Hematopoietic multipotent progenitor cell treated with erythropoietin and hydrocortisone succinate and interleukin-3 and kit ligand, for 4 days (in vitro differentiated cells): Measurements from ENCODE around the gene SLC29A3.

ENCODE experiments used
- DNase-seq: peaks from one replicate; pipeline ENCODE4 v3.0.0-alpha.2; 2015

Gene SLC29A3

DNA sequence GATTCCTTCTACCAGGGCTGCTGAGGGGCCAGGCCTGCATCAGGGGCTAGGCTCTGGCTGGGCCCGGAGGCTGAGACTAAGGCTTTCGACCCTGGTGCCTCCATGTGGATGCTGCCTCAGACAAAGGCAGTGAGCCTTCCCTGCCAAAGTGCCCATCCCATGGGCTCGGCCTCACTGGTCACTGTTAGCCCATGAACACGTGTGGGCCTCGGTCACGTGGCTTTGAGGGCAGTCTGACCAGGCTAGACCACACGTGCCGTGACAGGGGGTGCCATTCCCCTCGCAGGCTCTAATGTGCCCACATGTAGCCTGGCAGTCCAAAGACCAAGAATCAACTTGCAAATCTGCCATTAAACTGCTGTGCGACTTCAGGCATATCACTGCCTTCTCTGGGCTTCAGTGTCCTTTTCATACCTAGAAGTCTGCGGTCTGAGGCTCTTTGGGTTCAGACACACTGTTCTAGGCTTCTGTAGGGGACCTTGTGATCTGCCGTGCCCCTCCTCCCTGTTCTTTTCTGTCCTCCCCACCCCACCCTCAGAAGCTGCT is 17.6 kb upstream of the SLC29A3 start:
- DNase-seq, result no peak

DNA sequence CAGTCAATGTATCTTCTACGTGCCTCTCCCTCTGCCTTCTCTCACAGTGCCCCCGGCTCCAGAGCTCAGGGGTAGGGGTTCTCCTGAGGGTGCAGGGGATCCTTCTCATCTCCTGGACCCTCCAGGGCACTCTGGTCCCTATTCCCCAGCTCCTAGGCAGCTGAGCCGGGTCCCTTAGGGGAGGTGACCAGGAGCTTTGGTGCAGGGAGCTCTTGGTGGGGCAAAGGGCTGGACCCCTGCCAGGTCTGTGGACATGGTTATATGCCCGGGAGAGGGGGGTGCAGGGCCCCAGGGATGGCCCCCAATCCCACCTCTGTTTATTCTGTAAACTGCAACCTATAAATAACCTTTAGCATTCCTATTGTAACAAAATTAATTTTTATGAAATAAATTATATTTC is 16.6 kb upstream of the SLC29A3 start:
- DNase-seq, result no peak

DNA sequence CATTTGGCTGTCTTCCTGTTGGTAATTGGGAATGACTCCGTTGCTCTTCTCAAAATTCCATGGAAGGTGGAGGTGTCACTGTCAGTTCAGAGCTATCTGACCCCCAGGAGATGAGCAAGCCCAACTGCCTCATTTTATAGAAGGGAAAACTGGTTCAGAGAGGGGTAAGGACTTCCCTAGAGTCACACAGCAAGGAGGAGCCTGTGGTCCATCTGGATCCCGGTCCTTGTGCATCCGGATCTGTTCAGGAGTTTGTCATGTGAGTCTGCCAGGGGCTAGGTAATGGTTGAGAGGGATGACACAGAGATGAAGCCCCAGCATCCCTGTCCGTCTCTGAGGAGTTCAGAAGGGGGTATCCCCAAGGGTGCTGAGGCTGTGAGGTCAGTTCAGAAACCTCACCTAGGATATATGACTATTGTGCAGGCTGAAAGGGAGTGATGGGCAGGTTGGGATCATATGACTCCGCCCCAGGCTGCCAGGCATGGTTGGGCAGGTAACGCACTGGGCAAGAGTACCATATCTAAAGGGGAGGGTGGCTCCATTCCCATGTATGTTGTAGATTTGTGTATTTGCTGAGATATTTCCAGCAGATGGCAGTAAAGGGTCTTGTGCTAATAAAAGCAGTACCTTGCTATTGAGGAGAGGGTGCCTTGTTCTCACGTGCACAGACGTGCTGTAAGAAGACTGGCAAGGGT is 16.0 kb upstream of the SLC29A3 start:
- DNase-seq, result peak; percentile 88

- DNase-seq, result peak; percentile 28
Observed at GRCh38 chr10:71303569-71303907, 15.5 kb upstream of the SLC29A3 start.

- no peak for DNase-seq
Observed at GRCh38 chr10:71304914-71305313, 14.1 kb upstream of the SLC29A3 start.

DNA sequence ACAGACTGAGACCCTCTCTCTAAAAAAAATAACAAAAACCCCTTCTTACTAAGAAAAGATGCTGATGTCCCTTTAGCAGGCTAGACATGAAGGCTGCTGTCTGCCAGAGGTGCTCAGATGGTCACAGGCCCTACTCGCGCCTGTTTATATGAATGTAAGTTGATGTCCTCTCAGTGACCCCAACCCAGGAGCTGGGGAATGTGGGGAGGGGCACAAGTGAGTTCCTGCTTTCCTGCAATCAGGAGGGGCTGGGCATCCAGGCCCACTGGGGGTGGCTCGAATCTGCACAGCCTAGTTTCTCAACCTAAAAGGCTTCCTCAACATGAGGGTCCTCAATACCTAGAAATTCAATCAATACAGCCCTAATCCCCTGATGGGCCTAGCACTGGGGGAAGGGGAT is 12.1 kb upstream of the SLC29A3 start:
- no peak for DNase-seq

- DNase-seq, result no peak
Observed at GRCh38 chr10:71307469-71308085, 11.5 kb upstream of the SLC29A3 start.

GRCh38 chr10:71308244-71308643 is 10.8 kb upstream of the SLC29A3 start:
- DNase-seq, result no peak

DNA sequence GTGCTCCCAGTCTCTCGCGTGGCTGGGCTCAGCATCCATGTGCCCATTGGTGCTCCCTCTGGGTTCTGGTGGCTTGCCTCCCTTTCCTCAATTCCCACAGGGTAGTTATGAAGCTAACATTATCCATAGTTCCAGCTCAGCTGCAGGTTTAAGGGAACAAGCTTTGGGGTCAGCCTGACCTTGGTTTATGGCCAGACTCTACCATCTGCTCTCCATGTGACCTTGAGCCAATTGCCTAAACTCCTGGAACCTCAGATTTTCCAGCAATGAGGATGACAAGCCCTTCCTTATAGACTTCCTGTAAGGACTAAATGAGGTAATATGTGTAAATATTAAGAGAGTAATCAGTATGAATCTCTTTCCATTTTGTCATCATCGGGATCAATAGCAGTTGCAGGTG is 10.1 kb upstream of the SLC29A3 start:
- no peak for DNase-seq

GRCh38 chr10:71309919-71310318 is 9.1 kb upstream of the SLC29A3 start:
- DNase-seq, result no peak

DNA sequence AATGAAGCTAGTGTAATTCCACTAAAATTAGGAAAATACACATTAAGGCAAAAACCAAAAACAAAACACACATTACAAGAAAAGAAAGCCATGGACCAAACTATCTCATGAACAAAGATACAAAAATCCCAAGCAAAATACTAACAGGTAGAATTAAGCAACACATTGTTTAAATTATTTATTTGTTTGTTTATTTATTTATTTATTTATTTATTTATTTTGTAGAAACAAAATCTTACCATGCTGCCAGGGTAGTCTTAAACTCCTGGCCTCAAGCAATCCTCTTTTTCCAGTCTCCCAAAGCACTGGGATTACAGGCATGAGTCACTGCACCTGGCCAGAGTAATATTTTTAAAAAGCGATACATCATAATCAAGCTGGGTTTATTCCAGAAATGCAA is 6.8 kb upstream of the SLC29A3 start:
- DNase-seq, result no peak

DNA sequence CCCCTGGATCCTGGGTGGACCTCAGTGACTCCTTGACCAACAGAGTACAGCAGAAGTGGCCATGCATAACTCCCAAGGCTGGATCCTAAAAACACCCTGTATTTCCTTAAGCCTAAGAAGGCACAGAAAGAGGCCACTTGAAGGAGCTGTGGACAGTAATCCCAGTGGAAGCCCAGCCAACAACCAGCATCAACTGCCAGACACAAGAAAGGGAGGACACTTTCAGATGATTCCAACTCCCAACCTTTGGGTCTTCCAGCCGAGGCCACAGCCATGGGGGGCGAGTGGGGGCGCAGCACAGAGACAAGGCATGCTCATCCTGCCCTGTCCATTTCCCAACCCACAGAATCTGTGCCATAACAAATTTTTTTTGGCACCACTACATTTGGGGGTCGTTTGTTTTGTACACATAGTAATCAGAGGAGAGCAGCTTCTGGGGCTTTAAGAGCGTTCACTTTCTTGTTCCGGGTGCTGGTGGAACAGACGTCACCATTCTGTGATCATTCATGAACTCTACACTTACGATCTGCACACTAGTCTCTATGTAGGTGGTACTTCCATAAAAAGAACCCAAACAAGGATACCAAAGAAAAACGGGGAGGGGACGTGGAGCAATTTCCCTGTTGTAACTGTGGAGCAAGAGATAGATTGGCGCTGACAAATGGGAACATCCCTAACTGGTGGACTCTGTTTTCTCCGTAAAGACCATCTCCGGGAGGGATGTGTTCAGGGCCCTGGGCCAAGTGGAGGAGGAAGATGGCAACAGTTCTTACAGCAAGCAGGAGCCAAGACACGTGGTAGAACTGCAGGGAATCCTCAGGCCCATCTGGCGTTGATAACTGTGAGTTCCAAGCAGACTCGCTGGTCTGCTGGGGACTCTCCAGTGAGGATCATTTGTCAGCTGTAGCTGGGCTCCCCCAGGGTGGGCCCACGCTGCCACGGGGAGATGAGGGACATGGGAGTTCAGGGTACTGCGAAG is 6.0 kb upstream of the SLC29A3 start:
- no peak for DNase-seq

GRCh38 chr10:71314028-71314693 is 4.9 kb upstream of the SLC29A3 start:
- DNase-seq, result peak; percentile 78

DNA sequence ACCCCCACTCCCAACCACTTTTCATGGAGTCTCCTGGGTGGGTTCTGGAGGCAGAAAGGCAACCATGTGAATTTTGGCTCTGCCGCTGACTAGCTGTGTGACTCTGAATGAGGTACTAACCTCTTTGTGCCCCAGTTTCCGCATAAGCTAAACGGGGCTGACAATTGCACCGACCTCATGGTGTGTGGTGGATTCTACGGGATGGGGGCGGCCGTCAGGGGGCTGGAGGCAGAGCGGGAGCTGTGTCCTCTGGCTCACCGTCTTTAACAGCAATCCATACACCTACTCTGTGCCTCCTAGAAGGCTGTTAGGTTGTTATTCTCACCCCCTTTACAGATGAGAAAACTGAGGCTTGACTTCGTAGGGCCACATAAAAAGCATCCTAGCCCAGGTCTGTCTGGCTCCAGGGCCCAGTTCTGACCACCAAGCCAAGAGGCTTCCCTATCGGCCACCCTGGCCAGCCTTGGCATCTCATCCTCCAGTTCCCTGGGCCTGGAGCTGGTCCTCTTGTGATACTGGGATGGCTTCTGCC is 4.3 kb upstream of the SLC29A3 start:
- DNase-seq, result no peak

- peak; percentile 54 for DNase-seq
Observed at GRCh38 chr10:71316056-71316785, 2.8 kb upstream of the SLC29A3 start.

DNA sequence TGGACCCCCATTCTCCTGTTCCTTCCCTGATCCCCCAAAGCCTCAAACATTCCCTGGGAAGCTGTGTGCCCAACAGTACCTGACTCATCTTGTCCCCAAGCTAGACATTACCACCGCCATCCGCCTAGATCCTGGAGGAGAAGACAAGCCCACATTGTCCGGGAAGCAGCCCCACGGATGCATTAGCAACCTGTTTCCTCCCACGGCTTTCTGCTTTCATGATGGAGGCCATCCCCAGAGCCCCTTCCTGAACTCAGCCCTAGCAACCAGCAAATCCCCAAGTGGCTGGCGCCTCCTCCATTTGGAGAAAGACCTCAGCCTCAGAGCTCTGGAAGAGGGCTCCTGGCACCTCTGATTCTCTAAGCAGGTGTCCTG is 2.3 kb upstream of the SLC29A3 start:
- no peak for DNase-seq

DNA sequence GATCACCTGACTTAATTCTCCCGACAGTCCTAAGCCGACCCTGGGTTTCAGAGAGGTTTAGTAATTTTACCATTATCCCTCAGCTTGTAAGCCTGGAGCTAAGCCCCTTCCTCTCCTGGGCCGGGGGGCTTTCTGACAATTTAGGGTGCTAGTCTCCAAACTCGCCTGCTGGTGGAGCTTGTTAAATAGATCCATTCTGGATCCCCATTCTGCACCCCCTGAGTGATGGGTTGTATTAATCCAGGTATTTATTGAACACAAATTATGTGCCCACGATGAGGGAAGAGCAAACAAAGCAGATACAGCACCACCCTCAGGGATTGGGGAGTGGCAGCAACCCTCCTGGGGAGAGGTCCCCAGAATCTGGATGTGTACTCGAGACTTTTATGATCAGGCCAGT is 1.3 kb upstream of the SLC29A3 start:
- no peak for DNase-seq

- no peak for DNase-seq
Observed at GRCh38 chr10:71319800-71320392, 837 bp downstream of the SLC29A3 start.

GRCh38 chr10:71320592-71320991 is 1.5 kb downstream of the SLC29A3 start:
- DNase-seq, result no peak

GRCh38 chr10:71321386-71321785 is 2.3 kb downstream of the SLC29A3 start:
- DNase-seq, result no peak

- DNase-seq, result peak; percentile 73
Observed at GRCh38 chr10:71323407-71323806, 4.3 kb downstream of the SLC29A3 start.

DNA sequence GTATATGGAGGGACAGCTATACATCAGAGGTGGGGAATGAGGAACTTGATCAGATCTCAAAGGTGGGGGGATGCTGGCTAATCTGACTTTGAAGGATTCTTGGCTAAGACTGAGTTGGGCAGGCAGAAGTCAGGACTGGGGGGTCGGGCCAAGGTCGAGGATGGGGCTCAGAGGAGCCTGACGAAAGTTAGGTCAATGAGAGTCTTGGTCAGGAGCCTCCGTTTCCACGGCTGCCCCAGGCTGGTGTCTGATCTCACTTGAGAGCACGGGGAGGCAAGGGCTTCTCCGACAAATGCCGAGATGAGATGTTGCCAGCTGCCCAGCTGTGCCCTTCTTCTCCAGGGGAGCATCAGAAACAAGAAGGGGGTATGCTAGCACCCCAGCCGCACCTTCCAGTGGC is 5.7 kb downstream of the SLC29A3 start:
- DNase-seq, result no peak
